K562 (cell line): ENCODE measurements around the gene WSCD2. TPM values are rescaled to one million over a fixed set of nuclear protein-coding genes. Genes with fewer than 3 reads are reported as not detected.

Source experiments
- CHAMP1 ChIP-seq: fragments of 450-650 bp; IDR thresholded peaks from 2 replicates; pipeline ENCODE4 v1.6.1; 2016; ENCODE audit warnings: mild to moderate bottlenecking
- HDAC3 ChIP-seq: fragments of 450-650 bp; IDR thresholded peaks from 2 replicates; pipeline ENCODE4 v1.6.1; 2018; ENCODE audit warnings: borderline replicate concordance, mild to moderate bottlenecking, moderate library complexity; ENCODE audit not compliant: partially characterized antibody
- MED1 ChIP-seq: sonication (generic); formaldehyde crosslinking; IDR thresholded peaks from 2 replicates; pipeline ENCODE4 v1.8.1; 2023; ENCODE audit warnings: missing genetic modification reagents, borderline replicate concordance
- NCOA1 ChIP-seq: fragments of 450-650 bp; IDR thresholded peaks from 2 replicates; pipeline ENCODE4 v1.6.1; 2016; ENCODE audit warnings: low read depth
- NCOA4 ChIP-seq: fragments of 450-650 bp; IDR thresholded peaks from 2 replicates; pipeline ENCODE4 v1.6.1; 2018; ENCODE audit warnings: mild to moderate bottlenecking; ENCODE audit not compliant: partially characterized antibody
- PATZ1 ChIP-seq: fragments of 250-450 bp; sonication (Bioruptor Pico); IDR thresholded peaks from 2 replicates; pipeline ENCODE4 v1.5.0; 2020; ENCODE audit warnings: mild to moderate bottlenecking, borderline replicate concordance
- USF2 ChIP-seq: sonication (generic); formaldehyde crosslinking; IDR thresholded peaks from 2 replicates; pipeline ENCODE4 v1.5.0; 2020; ENCODE audit warnings: missing genetic modification reagents
- ZKSCAN3 ChIP-seq: fragments of 250-450 bp; sonication (Bioruptor Pico); IDR thresholded peaks from 2 replicates; pipeline ENCODE4 v1.4.0; 2020
- ZNF398 ChIP-seq: fragments of 250-450 bp; sonication (Bioruptor Pico); IDR thresholded peaks from 2 replicates; pipeline ENCODE4 v1.8.0; 2021; ENCODE audit warnings: moderate library complexity, mild to moderate bottlenecking, inconsistent platforms
- polyA plus RNA-seq, 8 experiments: library from polyadenylated mRNA; depleted of rRNA in 4 of 8; stranded (reverse) in 5 of 8; unstranded in 3 of 8; fragments of >200 nt; fragmentation: Nextera tagmentation in 2 of 8; fragmentation: Illumina TruSeq in 1 of 8; extraction: Ambion mirVana in 2 of 8; extraction: Trizol in 1 of 8; gene quantifications; 2 replicates each; pipeline versions ENCODE4 v1.2.1 to v1.2.3, GENCODE V29; 2011 to 2014; ENCODE audit warnings: inconsistent platforms in 1 of 8, missing spikeins in 1 of 8
- total RNA-seq, 7 experiments: library from RNA; depleted of rRNA in 6 of 7; stranded (reverse); fragments of >200 nt in 6 of 7; fragmentation: Illumina TruSeq in 2 of 7; extraction: Trizol in 2 of 7; gene quantifications; 2 replicates each; pipeline versions ENCODE4 v1.2.1 to v1.2.3, GENCODE V29; 2011 to 2021; ENCODE audit warnings: low replicate concordance in 1 of 7

WSCD2 gene
- total and polyA plus RNA-seq, 9 of the 15 experiments (the other 6 are each of a cell fraction or from before 2014, with no cell fraction given) = 0.72 to 14.1 (median 4.0) TPM

GRCh38 chr12:108295641-108296040 lies 166.6 kb downstream of the WSCD2 start (continued):
- no peak for TF ChIP-seq ZNF398
- TF ChIP-seq CHAMP1 = no peak
- no peak for TF ChIP-seq USF2
- no peak for TF ChIP-seq HDAC3
- TF ChIP-seq MED1 (CRISPR knock-in tag) = no peak
- TF ChIP-seq ZKSCAN3 (CRISPR knock-in tag) = no peak
- TF ChIP-seq NCOA1 = no peak
- no peak for TF ChIP-seq PATZ1 (CRISPR knock-in tag)
- no peak for TF ChIP-seq NCOA4
